OCI-LY1 (cell line): Measurements from ENCODE around the gene GABBR2.

Source experiments
- CTCF ChIP-seq: fragments of 200-600 bp; sonication (generic), shearing (Covaris generic); IDR thresholded peaks from 2 replicates; pipeline ENCODE4 v1.5.1; 2017; ENCODE audit warnings: mild to moderate bottlenecking, antibody characterized with exemption, low read length, moderate library complexity, mixed read lengths
- EZH2 ChIP-seq: fragments of 200-600 bp; sonication (generic), shearing (Covaris generic); IDR thresholded peaks from 2 replicates; pipeline ENCODE4 v1.8.0; 2017; ENCODE audit warnings: borderline replicate concordance, mixed run types, mild to moderate bottlenecking, antibody characterized with exemption, low read length, moderate library complexity, mixed read lengths

GRCh38 chr9:98445576-98445975 is 263.2 kb downstream of the GABBR2 start:
- TF ChIP-seq CTCF (no peak), EZH2 (no peak)
